GM18858 (cell line): ENCODE measurements around the gene MYH11.
"Not testable (repeated sequence)": the region's sequence is repeated elsewhere in the genome, so short reads cannot be mapped to it uniquely, and the experiment has no call there.

Experiments used
- ATAC-seq: cut with Tn5 transposase; IDR thresholded peaks from one replicate; pipeline ENCODE4 v1.9.1; 2021; ENCODE audit not compliant: unreplicated experiment

The MYH11 gene

GRCh38 chr16:15811481-15812400 lies 45.1 kb downstream of the MYH11 start:
- no peak for ATAC-seq

GRCh38 chr16:15810949-15811348 lies 45.9 kb downstream of the MYH11 start:
- ATAC-seq: no peak

GRCh38 chr16:15810411-15810810 lies 46.4 kb downstream of the MYH11 start:
- ATAC-seq: no peak

DNA sequence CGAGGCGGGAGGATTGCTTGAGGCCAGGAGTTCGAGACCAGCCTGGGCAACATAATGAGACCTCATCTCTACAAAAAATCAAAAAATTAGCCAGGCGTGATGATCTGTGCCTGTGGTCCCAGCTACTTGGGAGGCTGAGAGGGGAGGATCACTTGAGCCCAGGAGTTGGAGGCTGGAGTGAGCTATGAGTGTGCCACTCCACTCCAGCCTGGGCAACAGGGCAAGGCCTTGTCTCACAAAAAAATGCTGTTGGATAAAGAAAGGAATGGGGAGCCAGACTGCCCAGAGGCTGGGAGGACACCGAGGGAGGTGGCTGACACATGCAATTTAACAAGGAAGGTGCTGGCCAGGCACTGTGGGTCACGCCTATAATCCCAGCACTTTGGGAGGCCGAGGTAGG lies 47.5 kb downstream of the MYH11 start:
- ATAC-seq: not testable (repeated sequence)

DNA sequence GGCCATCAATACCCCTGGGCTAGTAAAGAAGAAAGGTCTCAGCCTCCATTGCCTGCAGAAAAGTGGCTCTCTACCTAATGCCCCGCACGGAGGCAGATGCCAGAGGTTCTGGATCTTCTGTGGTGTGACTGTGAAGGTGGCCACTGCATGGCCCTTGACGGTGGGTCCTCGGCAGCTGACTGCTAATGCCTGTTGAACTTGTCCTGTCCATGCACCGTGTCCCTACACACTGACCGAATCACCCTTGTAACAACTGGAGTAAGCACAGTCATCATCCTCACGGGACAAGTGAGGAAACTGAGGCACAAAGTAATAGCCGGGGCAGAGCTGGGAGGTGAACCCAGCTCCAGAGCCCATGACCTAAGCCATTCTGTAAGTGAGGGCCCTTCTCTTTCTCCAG lies 48.8 kb downstream of the MYH11 start:
- ATAC-seq: no peak

DNA sequence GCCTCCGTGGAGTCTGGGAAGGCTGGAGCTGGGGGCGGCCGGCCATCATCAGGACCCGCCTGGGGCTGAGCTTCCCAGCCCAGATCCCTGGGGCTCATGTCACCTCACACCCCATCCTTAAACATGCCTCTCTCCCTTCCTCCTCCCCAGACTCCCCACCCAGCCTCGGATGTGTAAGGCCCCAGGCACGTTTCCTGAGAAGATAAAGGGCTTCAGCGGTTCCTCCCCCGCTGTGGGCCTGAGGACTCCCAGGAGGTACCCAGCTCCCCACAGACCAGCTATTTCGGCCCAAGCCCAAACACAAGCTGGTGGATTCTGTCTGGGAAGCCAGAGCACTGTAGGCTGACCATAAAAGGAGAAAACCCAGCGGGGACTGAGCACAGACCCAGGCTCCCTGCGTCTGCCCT lies 49.2 kb downstream of the MYH11 start:
- no peak for ATAC-seq

DNA sequence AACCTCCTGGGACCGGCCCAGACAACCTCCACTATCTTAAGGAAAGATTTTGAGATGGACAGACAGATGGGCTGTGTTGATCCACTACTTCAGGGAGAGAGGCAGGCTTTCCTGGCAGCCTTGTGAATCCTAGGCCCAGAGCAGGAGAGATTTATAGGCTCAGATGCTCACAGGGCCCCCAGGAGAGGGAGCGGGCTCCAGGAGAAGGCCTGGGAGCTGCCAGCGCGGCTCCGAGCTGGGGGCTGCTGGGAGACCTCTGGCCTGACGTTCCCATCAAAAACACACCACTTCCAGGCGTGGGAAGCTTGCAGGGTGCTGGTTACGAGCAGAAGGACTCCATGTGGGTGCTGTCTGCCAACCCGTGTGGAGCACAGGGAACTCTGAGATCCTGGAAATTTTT lies 53.2 kb downstream of the MYH11 start:
- no peak for ATAC-seq

- ATAC-seq: no peak
Measured at GRCh38 chr16:15799851-15800495, 56.9 kb downstream of the MYH11 start.

- no peak for ATAC-seq
Measured at GRCh38 chr16:15798671-15799070, 58.2 kb downstream of the MYH11 start.

DNA sequence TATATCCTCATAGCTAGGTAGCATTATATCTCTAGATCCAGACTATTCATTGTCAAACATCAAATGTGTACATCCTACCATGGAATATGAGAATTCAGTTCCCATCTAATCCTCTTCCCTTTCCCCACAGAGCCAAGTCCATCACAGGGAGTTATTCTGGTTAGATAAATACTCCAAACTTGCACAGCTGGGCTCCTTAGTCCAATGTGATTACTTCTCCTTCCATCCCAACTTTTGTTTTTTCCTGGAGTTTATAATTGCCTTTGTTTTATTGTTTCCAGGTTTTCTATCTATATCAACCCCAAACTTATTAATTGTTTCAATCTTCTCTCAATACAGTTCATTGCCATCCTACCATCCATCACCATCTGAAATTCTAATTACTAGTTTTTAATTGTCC lies 59.9 kb downstream of the MYH11 start:
- ATAC-seq: no peak

GRCh38 chr16:15795615-15796014 lies 61.2 kb downstream of the MYH11 start:
- no peak for ATAC-seq

DNA sequence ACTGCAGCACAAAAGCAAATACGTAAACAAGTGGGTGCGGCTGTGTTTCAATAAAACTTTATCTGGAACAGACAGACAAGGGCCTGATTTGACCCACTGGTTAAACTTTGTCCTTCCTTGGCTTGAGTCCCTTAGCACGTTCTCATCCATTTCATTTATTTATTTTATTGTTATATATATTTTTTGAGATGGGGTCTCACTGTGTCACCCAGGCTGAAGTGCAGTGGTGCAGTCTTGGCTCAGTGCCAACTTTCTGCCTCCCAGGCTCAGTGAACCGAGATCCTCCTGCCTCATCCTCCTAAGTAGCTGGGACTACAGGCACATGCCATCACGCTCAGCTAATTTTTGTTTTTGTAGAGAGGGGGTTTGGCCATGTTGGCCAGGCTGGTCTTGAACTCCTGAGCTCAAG lies 64.3 kb downstream of the MYH11 start:
- no peak for ATAC-seq

DNA sequence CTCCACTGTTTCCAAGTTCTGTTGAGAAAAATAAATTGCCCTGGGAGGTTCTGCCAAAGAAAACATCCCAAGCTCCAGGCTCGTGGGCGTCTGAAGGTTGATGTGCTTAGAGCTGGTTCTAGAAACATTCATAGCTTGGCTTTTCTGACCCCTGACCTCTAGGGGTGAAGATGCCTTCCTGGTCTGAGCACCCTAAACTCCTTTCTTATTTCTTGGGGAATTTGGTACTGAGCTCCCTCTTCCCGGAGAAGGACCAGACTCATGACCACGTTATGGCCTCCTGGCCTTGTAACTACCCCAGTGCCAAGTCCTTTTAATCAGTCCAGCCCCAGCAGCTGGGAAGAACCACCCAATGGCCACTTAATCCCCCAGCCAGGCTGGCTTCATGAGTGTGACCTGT lies 66.4 kb downstream of the MYH11 start:
- no peak for ATAC-seq

DNA sequence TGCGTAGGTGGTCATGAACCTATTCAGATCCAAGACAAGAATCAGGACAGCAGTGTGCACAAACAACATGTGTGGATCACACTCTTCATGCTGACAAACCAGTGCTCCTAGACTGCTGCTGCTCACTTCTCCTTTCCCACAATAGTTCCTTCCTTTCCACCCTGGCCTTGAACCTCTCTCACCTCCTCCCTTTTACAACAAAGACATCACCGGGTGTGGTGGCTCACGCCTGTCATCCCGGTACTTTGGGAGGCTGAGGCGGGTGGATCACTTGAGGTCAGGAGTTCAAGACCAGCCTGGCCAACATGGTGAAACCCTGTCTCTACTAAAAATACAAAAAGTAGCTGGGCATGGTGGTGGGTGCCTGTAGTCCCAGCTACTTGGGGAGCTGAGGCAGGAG lies 67.0 kb downstream of the MYH11 start:
- not testable (repeated sequence) for ATAC-seq

- ATAC-seq: no peak
Measured at GRCh38 chr16:15788846-15789239, 68.0 kb downstream of the MYH11 start.

DNA sequence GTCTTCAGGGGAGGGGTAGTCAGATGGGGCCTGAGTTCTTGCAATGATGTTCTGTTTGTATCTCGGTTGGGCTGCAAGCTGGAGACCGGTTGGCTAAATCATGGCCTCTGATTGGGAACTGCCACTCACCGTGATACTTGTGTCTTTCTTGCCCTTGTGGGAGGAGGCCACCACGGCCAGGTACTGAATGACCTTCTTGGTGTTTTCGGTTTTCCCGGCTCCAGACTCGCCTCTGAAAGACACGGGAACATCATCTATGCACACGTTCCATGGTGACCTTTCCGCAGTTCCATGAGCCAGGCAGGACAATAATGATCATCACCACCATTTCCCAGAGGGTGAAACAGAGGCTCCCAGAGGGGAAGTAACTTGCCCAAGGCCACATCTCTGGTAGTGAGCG lies 70.3 kb downstream of the MYH11 start:
- no peak for ATAC-seq

DNA sequence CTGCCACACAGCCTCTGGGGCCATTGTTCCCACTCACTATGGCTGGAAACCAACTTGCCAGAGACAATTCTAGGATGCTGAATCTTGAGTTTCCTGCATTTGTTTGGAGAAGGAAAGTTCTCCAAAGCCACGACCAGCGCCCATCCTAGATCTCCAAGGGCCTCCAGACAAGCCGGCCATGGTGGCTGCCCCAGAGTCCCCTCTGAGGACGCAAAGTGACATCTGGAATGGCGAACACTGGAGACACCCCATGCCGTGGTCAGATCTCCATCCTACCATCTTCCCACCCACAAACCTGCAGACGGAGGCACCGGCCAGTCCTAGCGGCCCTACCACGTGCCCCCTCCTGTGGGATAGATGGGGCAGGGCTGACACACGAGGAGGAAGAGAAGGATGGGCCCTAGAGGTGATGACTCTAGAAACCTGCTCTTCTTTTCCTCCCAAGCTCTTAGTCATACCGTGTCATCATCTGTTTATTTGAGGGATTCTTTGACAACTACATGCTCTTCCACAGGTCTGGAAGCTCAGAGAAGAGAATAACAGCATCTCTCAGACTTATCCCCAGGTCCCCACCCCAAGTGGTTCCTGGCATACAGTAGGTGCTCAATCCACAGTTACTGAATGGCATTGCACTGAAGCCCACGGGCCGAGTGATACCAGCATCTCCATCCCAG lies 71.3 kb downstream of the MYH11 start:
- ATAC-seq: no peak

- no peak for ATAC-seq
Measured at GRCh38 chr16:15783985-15784384, 72.8 kb downstream of the MYH11 start.

GRCh38 chr16:15782573-15783365 lies 74.1 kb downstream of the MYH11 start:
- no peak for ATAC-seq

DNA sequence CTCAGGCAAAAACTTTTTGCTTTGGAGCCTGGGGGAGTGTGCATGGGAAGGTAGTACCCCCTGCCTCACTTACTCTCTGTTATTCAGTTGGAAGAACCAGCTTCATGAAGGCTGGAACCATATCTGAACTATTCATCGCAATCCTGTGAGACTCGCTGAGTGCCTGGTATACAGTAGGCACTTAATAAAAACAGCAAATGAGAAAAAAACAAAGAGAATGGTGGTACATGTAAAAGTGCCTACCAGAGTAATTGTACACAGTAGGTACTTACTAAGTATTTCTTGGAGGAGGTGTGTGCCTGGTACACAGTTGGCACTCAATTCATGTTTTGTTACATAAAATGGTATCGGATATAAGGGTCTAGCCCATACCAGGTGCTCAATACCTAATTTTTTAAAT lies 75.2 kb downstream of the MYH11 start:
- no peak for ATAC-seq

DNA sequence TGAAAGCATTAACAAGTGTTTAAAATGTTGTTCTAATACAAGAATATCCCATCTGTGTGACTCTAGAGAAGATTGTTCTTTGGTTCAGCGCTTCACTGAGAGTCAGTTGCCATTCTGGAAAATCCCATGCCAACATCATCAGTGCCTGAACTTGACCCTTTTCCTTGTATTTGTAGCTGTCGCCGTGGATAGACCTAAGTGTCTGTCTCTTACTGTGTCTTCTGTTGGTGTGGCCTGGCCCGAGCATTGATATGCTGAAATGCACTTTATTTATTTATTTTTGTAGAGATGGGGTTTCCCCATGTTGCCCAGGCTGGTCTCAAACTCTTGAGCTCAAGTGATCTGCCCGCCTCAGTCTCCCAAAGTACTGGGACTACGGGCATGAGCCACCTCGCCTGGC lies 76.0 kb downstream of the MYH11 start:
- ATAC-seq: no peak
